Measurements from ENCODE around the gene BTRC.
"Not testable (repeated sequence)": the region's sequence is repeated elsewhere in the genome, so short reads cannot be mapped to it uniquely, and the experiment has no call there.

The BTRC gene

GRCh38 chr10:101385866-101386658 lies 32.1 kb downstream of the BTRC start:
- DNase-seq (ENCODE audit: low read depth in 1 of 2, low spot score in 1 of 2): no peak

DNA sequence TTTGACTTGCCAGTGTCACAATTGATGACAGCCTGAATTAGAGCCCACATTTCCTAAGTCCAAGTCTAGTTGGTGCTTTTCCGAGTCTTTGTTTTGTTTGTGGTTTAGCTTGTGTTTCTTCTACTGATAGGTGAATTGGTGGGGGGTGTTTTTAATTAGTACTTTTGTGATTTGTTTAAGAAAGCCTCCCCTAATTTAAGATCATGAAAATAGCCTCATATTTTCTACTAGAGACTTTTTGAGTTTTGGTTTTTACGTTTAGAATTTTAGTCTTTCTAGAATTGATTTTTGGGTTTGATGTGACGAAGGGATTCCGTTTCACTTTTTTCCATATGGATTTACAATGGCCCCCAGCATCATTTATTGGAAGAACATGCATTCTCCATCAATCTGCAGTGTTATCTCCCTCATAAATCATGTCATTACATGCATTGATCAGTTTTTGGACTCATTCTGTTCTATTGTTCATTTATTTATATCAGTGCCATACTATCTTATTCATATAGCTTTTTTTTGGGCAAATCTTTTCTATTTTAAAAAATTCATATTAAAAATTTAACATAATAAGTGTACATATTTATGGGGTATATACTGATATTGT lies 32.8 kb downstream of the BTRC start:
- DNase-seq (ENCODE audit: low read depth in 1 of 2, low spot score in 1 of 2): no peak

- DNase-seq (ENCODE audit: low read depth in 1 of 2, low spot score in 1 of 2): no peak
Observed at GRCh38 chr10:101388676-101389276, 34.8 kb downstream of the BTRC start.

GRCh38 chr10:101389532-101389931 lies 35.6 kb downstream of the BTRC start:
- not testable (repeated sequence) for DNase-seq (ENCODE audit: low read depth in 1 of 2, low spot score in 1 of 2)

DNA sequence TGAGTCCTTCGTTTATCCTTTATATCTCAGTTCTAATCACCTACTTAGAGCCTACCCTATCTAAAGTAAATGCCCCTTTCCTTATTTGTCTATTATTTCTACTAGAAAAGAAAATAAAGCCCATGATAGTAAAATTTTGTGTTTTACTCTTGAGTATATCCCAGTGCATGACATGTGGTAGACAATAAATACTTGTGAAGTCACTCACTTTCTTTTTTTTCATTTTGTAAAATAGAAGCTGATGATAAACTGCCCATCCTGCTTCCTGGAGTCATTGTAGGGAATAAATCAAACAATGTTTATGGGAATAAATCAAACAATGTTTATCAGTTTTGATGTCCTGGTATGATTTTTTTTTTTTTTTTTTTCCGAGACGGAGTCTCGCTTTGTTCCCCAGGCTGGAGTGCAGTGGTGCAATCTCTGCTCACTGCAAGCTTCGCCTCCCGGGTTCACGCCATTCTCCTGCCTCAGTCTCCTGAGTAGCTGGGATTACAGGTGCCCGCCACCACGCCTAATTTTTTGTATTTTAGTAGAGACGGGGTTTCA lies 36.1 kb downstream of the BTRC start:
- DNase-seq (ENCODE audit: low read depth in 1 of 2, low spot score in 1 of 2): no peak

GRCh38 chr10:101393378-101393777 lies 39.4 kb downstream of the BTRC start:
- no peak for DNase-seq (ENCODE audit: low read depth in 1 of 2, low spot score in 1 of 2)

GRCh38 chr10:101394524-101395133 lies 40.7 kb downstream of the BTRC start:
- DNase-seq (ENCODE audit: low read depth in 1 of 2, low spot score in 1 of 2): no peak

DNA sequence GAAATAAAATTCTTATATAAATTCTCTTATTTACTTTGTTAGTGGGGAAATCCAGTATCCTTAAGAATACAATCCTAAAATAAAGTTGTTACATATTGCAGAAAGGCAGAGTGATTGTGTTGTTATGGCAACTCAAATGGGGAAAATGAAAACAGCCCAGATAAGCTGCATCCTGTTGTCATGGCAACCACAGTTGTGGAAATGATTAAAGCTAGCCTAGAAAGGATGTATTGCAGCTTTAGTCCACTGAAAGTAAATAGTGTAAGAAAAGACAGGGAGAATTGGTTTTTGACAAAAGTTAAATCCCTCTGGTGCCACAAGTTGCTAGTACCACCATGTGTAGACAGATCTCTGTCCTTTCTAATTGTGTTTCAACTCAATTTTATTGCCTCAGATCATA lies 43.2 kb downstream of the BTRC start:
- DNase-seq (ENCODE audit: low read depth in 1 of 2, low spot score in 1 of 2): no peak

GRCh38 chr10:101400585-101400984 lies 46.6 kb downstream of the BTRC start:
- no peak for DNase-seq (ENCODE audit: low read depth in 1 of 2, low spot score in 1 of 2)

DNA sequence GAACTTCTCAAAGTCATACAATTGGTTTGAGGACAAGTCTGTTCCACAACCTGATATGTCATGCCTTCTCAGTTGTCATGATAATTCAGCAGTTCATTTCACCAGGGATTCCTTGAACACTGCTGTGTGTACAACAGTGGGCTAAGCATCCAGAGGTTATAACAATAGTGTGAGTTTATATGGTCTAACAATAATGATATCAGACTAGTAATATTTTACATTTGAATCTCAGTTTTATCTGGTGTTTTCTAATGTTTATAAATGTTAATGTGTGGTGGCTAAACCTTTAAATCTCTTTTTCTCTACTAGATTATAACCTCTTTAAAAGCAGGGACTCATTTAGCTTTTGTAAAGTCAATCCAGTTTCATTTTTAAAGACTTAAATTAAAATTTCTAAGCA lies 48.7 kb downstream of the BTRC start:
- no peak for DNase-seq (ENCODE audit: low read depth in 1 of 2, low spot score in 1 of 2)

- no peak for DNase-seq (ENCODE audit: low read depth in 1 of 2, low spot score in 1 of 2)
Observed at GRCh38 chr10:101403161-101403560, 49.2 kb downstream of the BTRC start.

GRCh38 chr10:101405001-101405400 lies 51.0 kb downstream of the BTRC start:
- DNase-seq (ENCODE audit: low read depth in 1 of 2, low spot score in 1 of 2): no peak

GRCh38 chr10:101411598-101411997 lies 57.6 kb downstream of the BTRC start:
- DNase-seq (ENCODE audit: low read depth in 1 of 2, low spot score in 1 of 2): no peak

GRCh38 chr10:101414034-101414433 lies 60.1 kb downstream of the BTRC start:
- DNase-seq (ENCODE audit: low read depth in 1 of 2, low spot score in 1 of 2): no peak

DNA sequence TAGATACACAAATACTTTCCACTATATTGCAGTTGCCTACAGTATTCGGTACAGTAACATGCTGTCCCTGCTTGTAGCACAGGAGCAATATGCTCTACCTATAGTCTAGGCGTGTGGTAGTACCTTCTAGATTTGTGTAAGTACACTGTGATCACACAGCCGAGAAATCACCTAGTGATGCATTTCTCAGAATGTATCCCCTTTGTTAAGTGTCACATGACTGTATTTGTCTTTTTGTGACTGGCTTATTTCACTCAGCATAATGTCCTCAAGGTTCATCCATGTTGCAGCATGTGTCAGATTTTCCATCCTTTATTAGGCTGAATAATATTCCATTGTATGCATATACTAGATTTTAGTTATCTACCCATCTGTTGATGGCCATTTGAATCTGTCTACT lies 61.9 kb downstream of the BTRC start:
- no peak for DNase-seq (ENCODE audit: low read depth in 1 of 2, low spot score in 1 of 2)

DNA sequence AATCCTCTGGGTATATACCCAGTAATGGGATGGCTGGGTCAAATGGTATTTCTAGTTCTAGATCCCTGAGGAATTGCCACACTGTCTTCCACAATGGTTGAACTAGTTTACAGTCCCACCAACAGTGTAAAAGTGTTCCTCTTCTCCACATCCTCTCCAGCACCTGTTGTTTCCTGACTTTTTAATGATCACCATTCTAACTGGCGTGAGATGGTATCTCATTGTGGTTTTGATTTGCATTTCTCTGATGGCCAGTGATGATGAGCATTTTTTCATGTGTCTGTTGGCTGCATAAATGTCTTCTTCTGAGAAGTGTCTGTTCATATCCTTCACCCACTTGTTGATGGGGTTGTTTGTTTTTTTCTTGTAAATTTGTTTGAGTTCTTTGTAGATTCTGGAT lies 68.0 kb downstream of the BTRC start:
- DNase-seq (ENCODE audit: low read depth in 1 of 2, low spot score in 1 of 2): not testable (repeated sequence)

DNA sequence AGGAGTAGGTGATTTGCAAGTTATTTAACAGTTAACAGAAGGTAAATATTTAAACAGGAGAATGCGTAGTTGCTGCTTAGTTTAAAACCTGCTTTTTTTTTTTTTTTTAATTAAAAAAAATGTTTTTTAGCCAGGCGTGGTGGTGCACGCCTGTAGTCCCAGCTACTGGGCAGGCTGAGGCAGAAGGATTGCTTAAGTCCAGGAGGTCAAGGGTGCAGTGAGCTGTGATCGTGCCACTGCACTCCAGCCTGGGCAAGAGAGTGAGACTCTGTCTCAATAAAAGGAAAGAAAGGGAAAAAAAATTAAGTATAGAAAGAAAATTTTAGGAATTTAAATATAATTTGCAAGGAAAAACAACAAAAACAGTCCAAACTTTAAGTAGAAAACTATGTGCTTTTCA lies 71.6 kb downstream of the BTRC start:
- DNase-seq (ENCODE audit: low read depth in 1 of 2, low spot score in 1 of 2): no peak

- DNase-seq (ENCODE audit: low read depth in 1 of 2, low spot score in 1 of 2): no peak
Observed at GRCh38 chr10:101428036-101428435, 74.1 kb downstream of the BTRC start.

DNA sequence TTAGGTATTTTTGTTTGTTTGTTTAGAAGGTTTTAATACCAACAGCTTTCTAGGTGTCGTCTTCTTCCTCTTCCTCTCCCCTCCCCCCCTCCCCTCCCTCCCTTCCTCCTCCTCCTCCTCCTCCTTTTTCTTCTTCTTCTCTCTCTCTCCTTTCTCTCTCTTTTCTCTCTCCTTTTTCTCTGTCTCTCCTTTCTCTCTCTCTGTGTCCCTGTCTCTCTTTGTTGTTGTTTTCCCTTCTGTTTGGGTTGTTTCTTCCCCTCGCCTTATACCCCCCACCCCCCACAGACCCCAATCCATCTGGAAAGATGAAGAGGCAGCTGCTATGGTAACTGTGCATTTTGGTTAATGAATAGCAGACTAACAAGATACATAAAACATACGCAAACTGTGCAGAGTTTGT lies 75.5 kb downstream of the BTRC start:
- DNase-seq (ENCODE audit: low read depth in 1 of 2, low spot score in 1 of 2): no peak

DNA sequence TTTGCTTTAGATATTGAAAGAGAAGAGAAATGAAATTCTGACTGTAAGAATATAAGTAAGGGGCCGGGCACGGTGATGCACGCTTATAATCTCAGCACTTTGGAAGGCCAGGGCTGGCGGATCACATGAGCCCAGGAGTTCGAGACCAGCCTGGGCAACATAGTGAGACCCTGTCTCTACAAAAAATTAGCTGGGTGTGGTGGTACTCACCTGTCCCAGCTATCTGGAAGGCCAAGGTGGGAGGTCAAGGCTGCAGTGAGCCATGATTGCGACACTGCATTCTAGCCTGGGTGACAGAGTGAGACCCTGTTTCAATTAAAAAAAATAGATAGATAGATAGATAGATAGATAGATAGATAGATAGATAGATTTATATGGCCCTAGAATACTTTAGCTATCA lies 82.3 kb downstream of the BTRC start:
- no peak for DNase-seq (ENCODE audit: low read depth in 1 of 2, low spot score in 1 of 2)

DNA sequence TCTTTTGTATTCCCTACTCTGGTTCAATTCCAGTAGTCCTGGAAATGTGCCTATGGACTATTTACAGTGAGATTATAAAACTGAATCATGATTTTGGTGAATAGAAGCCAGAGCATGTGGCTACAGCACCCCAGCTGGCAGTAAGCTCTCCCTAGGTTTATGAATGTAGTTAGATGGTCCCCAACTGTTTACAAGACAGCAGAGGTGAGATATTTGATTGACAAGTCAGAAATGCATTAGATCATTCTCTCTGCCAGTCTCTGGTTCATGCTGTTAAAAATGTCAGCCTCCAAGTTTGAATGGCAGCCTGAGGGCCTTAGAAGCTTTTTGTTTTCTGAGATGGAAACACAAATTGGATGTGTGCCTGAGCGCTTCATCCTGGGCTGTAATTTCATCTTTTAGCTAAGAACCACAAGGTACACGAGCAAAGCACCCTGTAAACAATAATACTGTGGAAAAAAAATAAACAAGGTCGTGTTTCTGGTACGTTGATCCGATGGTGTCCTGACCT lies 85.0 kb downstream of the BTRC start:
- no peak for DNase-seq (ENCODE audit: low read depth in 1 of 2, low spot score in 1 of 2)
